Measurements from ENCODE around the gene HIBADH.

DNA sequence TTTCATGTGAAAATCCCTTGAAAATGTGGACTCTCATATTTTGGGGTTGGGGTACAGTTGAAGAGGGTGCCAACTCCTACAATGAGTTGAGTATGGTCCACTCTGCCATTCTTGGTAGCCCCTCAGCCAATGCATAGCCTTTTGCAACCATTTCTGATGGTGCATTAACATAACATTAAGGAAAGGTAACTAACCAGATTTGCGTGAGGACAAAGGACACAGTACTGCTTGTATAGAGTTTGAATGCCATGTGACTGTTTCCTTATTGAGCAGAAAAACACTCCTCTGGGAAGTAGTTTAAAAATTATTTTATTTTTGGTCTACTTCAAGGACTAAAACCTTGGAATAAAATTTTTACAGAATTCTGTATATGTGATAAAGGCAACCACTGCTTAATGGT, 107.9 kb downstream of the HIBADH start:
- no peak for TF ChIP-seq POLR2A (IDR thresholded peaks at IDR 0.05; ENCODE audit: low read depth, low read length)
- no peak for TF ChIP-seq POLR2AphosphoS5 (IDR thresholded peaks at IDR 0.05; ENCODE audit: low read depth, low read length)

Data from GM12892 (cell line).